GM19452 (cell line): ENCODE measurements around the gene SLC22A15.
"Not testable (repeated sequence)": the region's sequence is repeated elsewhere in the genome, so short reads cannot be mapped to it uniquely, and the experiment has no call there.

Source experiments
- ATAC-seq: cut with Tn5 transposase; IDR thresholded peaks from one replicate; pipeline ENCODE4 v1.9.1; 2021; ENCODE audit not compliant: unreplicated experiment

SLC22A15 gene

GRCh38 chr1:116031302-116031835, 55.1 kb downstream of the SLC22A15 start:
- no peak for ATAC-seq

- no peak for ATAC-seq
These were observed 57.0 kb downstream of the SLC22A15 start for GRCh38 chr1:116033322-116033721.

- no peak for ATAC-seq
These were observed 59.9 kb downstream of the SLC22A15 start for GRCh38 chr1:116036255-116036654.

GRCh38 chr1:116038679-116039078, 62.4 kb downstream of the SLC22A15 start:
- no peak for ATAC-seq

GRCh38 chr1:116044071-116044470, 67.8 kb downstream of the SLC22A15 start:
- ATAC-seq, result no peak

GRCh38 chr1:116046933-116047332, 70.6 kb downstream of the SLC22A15 start:
- ATAC-seq, result not testable (repeated sequence)

GRCh38 chr1:116051896-116052295, 75.6 kb downstream of the SLC22A15 start:
- not testable (repeated sequence) for ATAC-seq

GRCh38 chr1:116062201-116062600, 85.9 kb downstream of the SLC22A15 start:
- no peak for ATAC-seq

GRCh38 chr1:116064616-116065015, 88.3 kb downstream of the SLC22A15 start:
- ATAC-seq, result no peak

- ATAC-seq, result no peak
These were observed 90.7 kb downstream of the SLC22A15 start for GRCh38 chr1:116066868-116067565.

- ATAC-seq, result no peak
These were observed 91.2 kb downstream of the SLC22A15 start for GRCh38 chr1:116067566-116067890.

GRCh38 chr1:116075575-116075974, 99.3 kb downstream of the SLC22A15 start:
- ATAC-seq, result no peak

GRCh38 chr1:116075990-116076389, 99.7 kb downstream of the SLC22A15 start:
- no peak for ATAC-seq

- no peak for ATAC-seq
These were observed 100.5 kb downstream of the SLC22A15 start for GRCh38 chr1:116076831-116077230.

GRCh38 chr1:116078699-116079223, 102.4 kb downstream of the SLC22A15 start:
- ATAC-seq, result no peak

- no peak for ATAC-seq
These were observed 111.3 kb downstream of the SLC22A15 start for GRCh38 chr1:116087628-116088027.

- no peak for ATAC-seq
These were observed 113.6 kb downstream of the SLC22A15 start for GRCh38 chr1:116089870-116090269.

- no peak for ATAC-seq
These were observed 114.8 kb downstream of the SLC22A15 start for GRCh38 chr1:116091083-116091482.

GRCh38 chr1:116092752-116093489, 116.6 kb downstream of the SLC22A15 start:
- no peak for ATAC-seq

- ATAC-seq, result no peak
These were observed 118.7 kb downstream of the SLC22A15 start for GRCh38 chr1:116095027-116095426.

GRCh38 chr1:116096013-116096618, 119.8 kb downstream of the SLC22A15 start:
- ATAC-seq, result no peak

GRCh38 chr1:116097626-116098025, 121.3 kb downstream of the SLC22A15 start:
- no peak for ATAC-seq
